MG63 (cell line): ENCODE data around the gene ZNF337. TPM values are rescaled to one million over a fixed set of nuclear protein-coding genes. Genes with fewer than 3 reads are reported as not detected.
"Not testable (repeated sequence)": the region's sequence is repeated elsewhere in the genome, so short reads cannot be mapped to it uniquely, and the experiment has no call there.

ENCODE experiments used
- DNase-seq: peaks from one replicate; pipeline ENCODE4 v3.0.0-alpha.2; 2020
- H3K27me3 ChIP-seq: fragments of 250-450 bp; sonication (Bioruptor Pico); 2 replicates; pipeline ENCODE4 v1.5.1; 2020; ENCODE audit warnings: mild to moderate bottlenecking, moderate library complexity
- H3K36me3 ChIP-seq: fragments of 250-450 bp; sonication (Bioruptor Pico); 2 replicates; pipeline ENCODE4 v1.5.1; 2020; ENCODE audit warnings: mild to moderate bottlenecking, moderate library complexity
- H3K4me3 ChIP-seq: fragments of 250-450 bp; sonication (Bioruptor Pico); 2 replicates; pipeline ENCODE4 v1.5.1; 2020; ENCODE audit warnings: mild to moderate bottlenecking, moderate library complexity
- H3K9me3 ChIP-seq: fragments of 250-450 bp; sonication (Bioruptor Pico); 2 replicates; pipeline ENCODE4 v1.5.1; 2020; ENCODE audit warnings: mild to moderate bottlenecking, moderate library complexity
- total RNA-seq: library from RNA; depleted of rRNA; stranded (reverse); fragments of >200 nt; shearing (Covaris generic); gene quantifications from 2 replicates; pipeline ENCODE4 v1.2.3, GENCODE V29; 2014; ENCODE audit warnings: low replicate concordance; rRNA removed

Gene ZNF337
- total RNA-seq, 1 experiment from 2014 or later: 3.7 TPM

DNA sequence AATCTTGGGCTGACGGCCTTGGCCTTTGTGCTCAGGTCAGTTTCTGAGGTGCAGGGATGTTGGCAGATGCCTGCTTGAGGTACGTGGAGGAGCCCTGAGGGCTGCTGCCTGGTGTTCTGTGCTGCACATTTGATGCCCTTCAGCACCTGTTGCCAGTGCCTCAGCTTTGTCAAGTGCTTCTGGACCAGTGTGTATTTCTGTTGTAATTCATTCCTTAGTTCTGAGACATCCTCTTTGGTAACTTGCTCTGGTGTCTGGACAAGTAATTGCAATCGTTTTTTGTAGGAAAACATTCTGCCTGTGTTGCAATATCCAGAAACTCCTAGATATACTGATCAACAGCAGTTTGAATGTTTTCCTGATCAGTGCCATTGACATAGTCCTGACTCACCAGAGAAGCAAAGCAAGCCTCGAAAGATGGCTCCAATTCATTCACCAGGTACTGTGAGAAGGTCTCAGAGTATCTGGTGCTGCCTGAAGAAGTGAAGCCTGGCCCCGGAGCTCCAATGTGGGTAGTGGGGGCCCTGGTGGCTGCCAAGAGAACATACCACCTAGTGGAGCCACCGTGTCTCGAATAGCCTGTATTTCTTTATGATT, 26.7 kb downstream of the ZNF337 start:
- no peaks in the 10 kb centered on the region for H3K27me3 ChIP-seq
- peak; percentile 17 for DNase-seq
- peaks cover 12% of the 10 kb centered on the region for H3K36me3 ChIP-seq
- H3K4me3 ChIP-seq: no peak overlapping the region
- no peaks in the 10 kb centered on the region for H3K9me3 ChIP-seq

DNA sequence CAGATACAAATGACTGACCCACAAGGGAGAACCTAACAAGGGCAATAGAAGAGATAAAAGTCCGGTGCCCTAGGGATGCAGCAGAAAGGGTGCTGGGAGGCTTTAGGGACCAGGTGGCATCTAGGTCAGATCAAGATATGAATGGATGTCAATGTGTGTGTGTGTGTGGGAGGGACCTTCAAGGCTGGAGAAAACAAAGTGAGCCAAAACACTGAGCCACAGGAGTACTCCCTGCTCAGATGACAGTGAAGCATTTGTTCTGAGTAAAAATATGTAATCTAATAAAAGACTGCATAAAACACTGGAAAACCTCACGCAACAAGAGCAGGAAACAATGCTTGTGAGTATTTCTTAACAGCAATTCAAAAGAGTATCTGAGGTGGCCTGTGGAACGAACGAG, 28.2 kb downstream of the ZNF337 start:
- Histone ChIP-seq H3K4me3 (no peak overlapping the region), H3K9me3 (no peaks in the 10 kb centered on the region), H3K27me3 (no peaks in the 10 kb centered on the region), H3K36me3 (no peaks in the 10 kb centered on the region)
- no peak for DNase-seq

DNA sequence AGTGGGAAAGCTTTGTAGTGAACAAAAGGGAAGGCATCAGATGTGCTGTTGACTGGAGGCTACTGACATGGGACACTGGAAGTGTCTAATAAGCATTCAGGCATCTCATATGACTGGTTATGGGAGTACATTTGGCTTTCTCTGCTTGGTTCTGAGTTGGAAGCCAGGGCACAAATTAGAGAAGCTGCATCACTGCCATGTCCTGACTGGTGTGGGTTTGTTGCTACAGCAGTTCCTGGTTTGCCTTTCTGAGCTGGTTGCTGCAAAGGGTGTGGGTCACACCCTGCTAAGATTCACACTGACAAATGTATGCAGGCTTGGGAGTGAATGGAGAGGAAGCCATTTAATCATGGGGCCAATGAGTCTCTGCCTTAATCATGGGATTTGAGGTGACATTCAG, 36.7 kb downstream of the ZNF337 start:
- peaks cover 7% of the 10 kb centered on the region for H3K36me3 ChIP-seq

DNA sequence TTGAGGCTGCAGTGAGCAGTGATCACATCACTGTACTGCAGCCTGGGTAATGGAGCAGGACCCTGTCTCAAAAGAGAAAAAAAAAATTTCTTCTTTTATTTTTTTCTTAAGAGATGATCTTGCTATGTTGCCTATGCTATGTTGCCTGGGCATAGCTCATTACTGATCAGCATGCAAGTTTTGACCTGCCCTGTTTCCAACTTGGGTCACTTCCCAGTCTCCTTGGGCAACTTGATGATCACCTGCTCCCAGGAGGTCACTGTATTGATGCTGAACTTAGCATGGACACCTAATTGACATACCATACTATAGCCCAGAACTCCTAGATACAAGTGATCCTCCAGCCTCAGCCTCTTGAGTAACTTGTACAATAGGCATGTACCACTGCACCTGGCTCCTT, 42.2 kb downstream of the ZNF337 start:
- Histone ChIP-seq H3K9me3 (no peaks in the 10 kb centered on the region), H3K4me3 (no peak overlapping the region), H3K27me3 (no peaks in the 10 kb centered on the region), H3K36me3 (peaks cover 3% of the 10 kb centered on the region)
- no peak for DNase-seq

More for the DNA sequence above, 36.7 kb downstream of the ZNF337 start:
- DNase-seq: no peak
- no peaks in the 10 kb centered on the region for H3K27me3 ChIP-seq
- no peaks in the 10 kb centered on the region for H3K9me3 ChIP-seq
- no peak overlapping the region for H3K4me3 ChIP-seq

DNA sequence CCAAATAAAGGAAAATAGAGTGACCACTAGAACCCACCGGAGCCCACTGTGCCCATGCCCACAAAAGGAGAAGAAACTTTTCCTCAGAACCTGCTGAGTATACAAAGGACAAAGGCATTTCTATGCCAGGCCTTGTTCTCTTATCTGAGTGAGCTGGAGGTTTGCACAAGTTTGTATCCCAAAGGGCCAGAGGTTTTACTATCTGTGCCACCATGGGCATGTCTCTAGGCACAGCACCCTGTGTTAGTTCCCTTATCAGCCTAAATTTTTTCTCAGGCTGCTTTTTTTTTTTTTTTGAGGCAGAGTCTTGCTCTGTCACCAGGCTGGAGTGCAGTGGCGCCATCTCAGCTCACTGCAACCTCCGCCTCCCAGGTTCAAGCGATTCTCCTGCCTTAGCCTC, 43.8 kb downstream of the ZNF337 start:
- not testable (repeated sequence) for H3K9me3 ChIP-seq, DNase-seq, H3K36me3 ChIP-seq, H3K4me3 ChIP-seq, H3K27me3 ChIP-seq

DNA sequence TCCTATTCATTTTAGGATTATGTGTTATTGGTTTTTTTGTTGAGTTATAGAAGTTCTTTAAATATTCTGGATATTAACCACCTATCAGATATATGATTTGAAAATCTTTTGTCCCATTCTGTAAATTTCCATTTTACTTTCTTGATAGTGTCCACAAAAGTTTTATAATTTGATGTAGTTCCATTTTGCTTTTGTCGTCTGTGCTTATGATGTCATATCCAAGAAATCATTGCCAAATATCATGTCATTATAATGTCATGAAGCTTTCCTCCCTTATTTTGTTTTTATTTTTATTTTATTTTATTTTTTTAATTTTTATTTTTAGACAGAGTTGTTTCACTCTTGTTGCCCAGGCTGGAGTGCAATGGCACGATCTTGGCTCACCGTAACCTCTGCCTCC, 51.8 kb downstream of the ZNF337 start:
- Histone ChIP-seq H3K36me3 (peaks cover 6% of the 10 kb centered on the region; the same call in 1 of the 2 replicates), H3K4me3 (no peak overlapping the region), H3K27me3 (no peaks in the 10 kb centered on the region), H3K9me3 (no peaks in the 10 kb centered on the region; the same call in 1 of the 2 replicates)
- DNase-seq: no peak

DNA sequence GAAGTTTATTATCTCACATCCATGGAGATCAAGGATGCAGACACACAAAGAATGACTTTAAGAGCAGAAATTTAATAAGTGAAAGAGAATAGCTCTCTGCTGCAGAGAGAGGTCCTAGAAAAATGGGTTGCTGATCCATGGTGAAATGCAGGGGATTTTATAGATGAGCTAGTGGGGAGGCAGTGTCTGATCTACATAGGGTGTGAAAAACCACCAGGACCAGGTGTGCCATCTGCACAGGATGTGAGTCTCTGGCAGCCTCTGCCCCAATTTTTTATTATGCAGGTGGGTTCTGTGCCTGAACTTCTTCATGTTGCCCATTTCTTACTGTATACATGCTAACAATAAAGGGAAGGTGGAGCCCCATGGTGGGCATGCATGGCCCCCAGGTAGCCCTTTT, 52.9 kb downstream of the ZNF337 start:
- DNase-seq: no peak
- H3K4me3 ChIP-seq: no peak overlapping the region
- peaks cover 6% of the 10 kb centered on the region; the same call in 1 of the 2 replicates for H3K36me3 ChIP-seq
- H3K9me3 ChIP-seq: no peaks in the 10 kb centered on the region; the same call in 1 of the 2 replicates
- H3K27me3 ChIP-seq: no peaks in the 10 kb centered on the region

DNA sequence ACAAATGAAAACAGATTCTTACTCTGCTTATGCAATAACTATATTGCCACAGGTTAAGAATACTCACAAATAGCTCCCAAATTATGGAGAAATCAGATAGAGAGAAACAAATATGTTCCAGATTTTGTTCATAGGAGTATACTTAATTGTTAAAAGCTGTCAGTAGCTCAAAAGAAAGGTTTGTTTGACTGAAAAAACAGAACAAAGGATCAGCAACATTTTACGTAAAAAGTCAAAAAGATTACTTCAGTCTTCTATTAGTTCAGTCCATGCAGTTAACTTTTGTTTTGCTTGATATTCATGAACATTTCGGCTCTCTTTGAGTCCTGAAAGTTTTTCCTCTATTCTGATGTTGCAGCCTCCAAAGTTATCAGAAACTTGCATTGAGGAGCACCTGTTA, 59.4 kb downstream of the ZNF337 start:
- Histone ChIP-seq H3K9me3 (no peaks in the 10 kb centered on the region), H3K4me3 (no peak overlapping the region), H3K36me3 (peaks cover 32% of the 10 kb centered on the region), H3K27me3 (no peaks in the 10 kb centered on the region)
- no peak for DNase-seq

DNA sequence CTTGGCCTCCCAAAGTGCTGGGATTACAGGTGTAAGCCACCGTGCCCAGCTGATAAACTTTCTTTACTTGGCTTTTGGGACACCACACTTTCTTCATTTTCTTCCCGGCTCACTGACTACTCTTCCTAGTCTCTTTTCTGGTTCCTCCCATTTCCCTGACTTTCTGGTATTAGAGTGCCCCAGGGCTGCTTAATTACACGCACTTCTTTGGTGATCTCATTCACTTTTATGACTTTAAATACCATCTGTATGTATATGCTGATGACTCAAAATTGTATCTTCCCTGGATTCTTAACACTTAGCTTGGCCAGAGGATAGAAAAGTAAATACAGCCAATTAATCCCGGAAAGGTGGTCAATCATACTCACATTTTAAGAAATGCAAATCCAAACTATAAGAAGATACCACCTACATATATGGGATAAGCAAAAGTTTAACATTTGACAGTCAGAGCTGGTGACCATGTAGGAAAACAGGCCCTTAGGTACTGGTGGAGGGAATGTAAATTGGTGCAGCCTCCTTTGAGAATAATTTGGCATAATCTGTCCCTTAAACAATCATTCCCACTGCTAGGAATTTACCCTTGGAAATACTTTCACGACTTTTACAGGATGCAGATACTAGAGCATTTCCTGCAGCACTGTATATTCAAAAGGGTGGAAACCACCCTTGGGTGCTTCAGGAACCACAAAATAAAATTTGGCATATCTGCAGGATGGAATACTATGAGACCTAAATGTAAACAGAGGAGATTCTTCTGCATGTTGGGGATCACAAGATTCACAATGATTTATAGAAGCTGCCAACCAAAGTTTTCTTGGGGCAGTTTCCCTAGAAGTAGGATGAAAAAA, 63.5 kb downstream of the ZNF337 start:
- peak; percentile 10 for DNase-seq
- H3K27me3 ChIP-seq: no peaks in the 10 kb centered on the region
- no peaks in the 10 kb centered on the region for H3K9me3 ChIP-seq
- peaks cover 32% of the 10 kb centered on the region for H3K36me3 ChIP-seq
- no peak overlapping the region for H3K4me3 ChIP-seq

DNA sequence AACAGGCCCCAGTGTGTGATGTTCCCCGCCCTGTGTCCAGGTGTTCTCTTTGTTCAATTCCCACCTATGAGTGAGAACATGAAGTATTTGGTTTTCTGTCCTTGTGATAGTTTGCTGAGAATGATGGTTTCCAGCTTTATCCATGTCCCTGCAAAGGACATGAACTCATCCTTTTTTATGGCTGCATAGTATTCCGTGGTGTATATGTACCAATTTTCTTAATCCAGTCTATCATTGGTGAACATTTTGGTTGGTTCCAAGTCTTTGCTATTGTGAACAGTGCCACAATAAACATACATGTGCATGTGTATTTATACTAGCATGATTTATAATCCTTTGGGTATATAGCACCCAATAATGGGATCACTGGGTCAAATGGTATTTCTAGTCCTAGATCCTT, 66.0 kb downstream of the ZNF337 start:
- peaks cover 16% of the 10 kb centered on the region for H3K36me3 ChIP-seq
- not testable (repeated sequence) for DNase-seq, H3K27me3 ChIP-seq, H3K9me3 ChIP-seq, H3K4me3 ChIP-seq

DNA sequence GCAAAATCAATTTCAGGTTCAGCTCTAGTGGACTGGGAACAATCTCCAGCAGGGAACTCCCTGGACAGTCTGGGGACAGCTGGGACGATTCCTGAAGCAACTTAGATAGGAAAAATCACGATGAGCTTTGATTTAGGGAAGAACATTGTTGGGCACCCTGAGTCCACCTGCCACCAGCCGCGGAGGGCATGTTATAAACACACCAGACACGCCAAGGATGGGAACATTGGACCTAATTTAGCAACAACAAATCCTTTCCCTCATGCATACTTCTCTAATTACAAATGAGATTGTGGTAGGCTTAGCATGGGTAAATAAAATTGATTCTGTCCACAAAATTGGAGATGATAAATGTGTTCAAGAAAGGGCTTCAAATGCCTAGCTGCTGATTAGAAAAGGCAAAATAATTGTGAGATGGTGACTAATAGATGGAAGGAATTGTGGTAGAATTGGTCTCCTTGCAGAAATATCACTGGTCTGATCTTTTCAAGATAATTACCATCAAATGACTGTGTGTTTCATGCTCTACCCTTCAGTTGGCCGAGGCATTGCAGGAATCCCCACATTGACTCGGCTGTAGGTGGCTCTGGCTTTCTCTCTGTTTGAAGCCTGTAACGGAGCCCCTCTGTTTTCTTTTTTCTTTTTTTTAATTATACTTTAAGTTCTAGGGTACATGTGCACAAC, 66.7 kb downstream of the ZNF337 start:
- Histone ChIP-seq H3K27me3 (no peaks in the 10 kb centered on the region), H3K9me3 (no peaks in the 10 kb centered on the region), H3K4me3 (no peak overlapping the region), H3K36me3 (peaks cover 9% of the 10 kb centered on the region)
- DNase-seq: no peak

DNA sequence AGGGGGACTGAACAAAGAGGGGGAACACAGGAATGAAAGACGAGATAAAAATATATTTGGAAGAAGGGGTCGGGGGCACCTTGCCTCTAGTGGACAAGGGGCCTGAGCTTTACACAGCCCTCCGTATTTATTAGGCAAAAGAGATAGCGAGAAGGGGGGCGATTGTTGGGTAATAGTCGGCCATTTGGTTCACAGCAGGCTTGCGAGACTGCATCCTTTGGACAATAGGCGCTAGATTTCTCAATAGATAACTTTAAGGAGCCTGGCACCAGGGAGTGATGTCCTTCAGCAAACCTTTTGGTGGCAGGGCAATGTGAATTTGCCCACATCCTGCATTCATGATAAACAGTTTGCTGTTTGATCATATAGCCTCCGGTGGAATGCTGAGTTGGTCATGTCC, 69.9 kb downstream of the ZNF337 start:
- no peaks in the 10 kb centered on the region for H3K9me3 ChIP-seq
- H3K36me3 ChIP-seq: no peaks in the 10 kb centered on the region; the same call in 1 of the 2 replicates
- H3K27me3 ChIP-seq: no peaks in the 10 kb centered on the region
- no peak for DNase-seq
- H3K4me3 ChIP-seq: no peak overlapping the region

DNA sequence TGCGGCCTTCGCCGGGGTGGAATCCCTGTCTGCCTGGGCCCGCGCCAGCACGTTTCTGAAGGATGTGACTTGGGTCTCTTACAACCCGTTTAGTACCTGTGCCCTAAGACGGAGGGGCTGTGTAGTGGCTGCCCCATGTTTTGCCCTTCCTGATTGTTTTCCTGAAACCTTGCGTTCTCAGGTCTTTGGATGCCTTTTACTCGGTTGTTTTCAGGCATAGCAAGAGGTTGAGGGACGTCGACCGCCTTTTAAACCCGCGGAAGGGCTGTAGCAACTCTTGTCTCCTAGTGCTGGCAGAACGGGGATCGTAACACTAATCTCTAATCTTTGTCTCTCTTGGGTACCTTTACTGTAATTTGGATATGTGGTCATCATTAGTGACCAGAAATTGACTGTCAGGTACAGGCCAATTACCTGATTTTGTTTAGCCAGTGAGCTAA, 72.1 kb downstream of the ZNF337 start:
- H3K27me3 ChIP-seq: no peaks in the 10 kb centered on the region
- DNase-seq: no peak
- H3K9me3 ChIP-seq: no peaks in the 10 kb centered on the region
- no peaks in the 10 kb centered on the region; the same call in 1 of the 2 replicates for H3K36me3 ChIP-seq
- H3K4me3 ChIP-seq: peak overlapping the region; percentile 86

Other genes starting within 250 kb of the ZNF337 start
- gene NINL, start 111.3 kb downstream of the ZNF337 start, total RNA-seq: 3.2 and 9.0 TPM in 2 replicates
- gene NANP, start 72.8 kb downstream of the ZNF337 start, total RNA-seq: 1.2 and 3.1 TPM in 2 replicates